ENCODE measurements around the gene SEMA6D. TPM values are rescaled to one million over a fixed set of nuclear protein-coding genes. Genes with fewer than 3 reads are reported as not detected.

Gene SEMA6D
- total and polyA plus RNA-seq, 2 experiments from 2014 or later = 77.6 to 90.6 TPM

DNA sequence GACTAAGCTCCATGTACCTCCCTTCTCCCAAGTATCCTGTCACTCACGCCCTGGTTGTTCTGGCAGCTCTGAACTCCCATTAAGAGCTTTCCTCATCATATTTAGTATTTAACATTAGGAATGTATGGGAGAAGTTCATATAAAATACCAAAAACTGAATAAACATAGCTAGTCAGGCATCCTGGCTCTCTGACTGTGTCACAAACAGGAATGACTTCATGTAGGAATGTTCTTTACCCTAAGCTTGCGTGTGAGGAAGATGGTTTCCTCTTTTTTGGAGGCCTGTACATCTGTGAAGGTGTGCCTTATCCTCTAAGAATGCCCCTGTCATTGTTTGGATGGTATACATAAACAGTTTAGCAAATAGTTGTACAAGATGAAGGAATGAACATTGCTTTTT is 38.6 kb downstream of the SEMA6D start:
- peaks cover 18% of the 10 kb centered on the region for H3K4me1 ChIP-seq (ENCODE audit: low read depth)
- peaks cover 13% of the 10 kb centered on the region for H3K36me3 ChIP-seq
- no peak overlapping the region for H3K4me3 ChIP-seq
- TF ChIP-seq, protein P1, sequence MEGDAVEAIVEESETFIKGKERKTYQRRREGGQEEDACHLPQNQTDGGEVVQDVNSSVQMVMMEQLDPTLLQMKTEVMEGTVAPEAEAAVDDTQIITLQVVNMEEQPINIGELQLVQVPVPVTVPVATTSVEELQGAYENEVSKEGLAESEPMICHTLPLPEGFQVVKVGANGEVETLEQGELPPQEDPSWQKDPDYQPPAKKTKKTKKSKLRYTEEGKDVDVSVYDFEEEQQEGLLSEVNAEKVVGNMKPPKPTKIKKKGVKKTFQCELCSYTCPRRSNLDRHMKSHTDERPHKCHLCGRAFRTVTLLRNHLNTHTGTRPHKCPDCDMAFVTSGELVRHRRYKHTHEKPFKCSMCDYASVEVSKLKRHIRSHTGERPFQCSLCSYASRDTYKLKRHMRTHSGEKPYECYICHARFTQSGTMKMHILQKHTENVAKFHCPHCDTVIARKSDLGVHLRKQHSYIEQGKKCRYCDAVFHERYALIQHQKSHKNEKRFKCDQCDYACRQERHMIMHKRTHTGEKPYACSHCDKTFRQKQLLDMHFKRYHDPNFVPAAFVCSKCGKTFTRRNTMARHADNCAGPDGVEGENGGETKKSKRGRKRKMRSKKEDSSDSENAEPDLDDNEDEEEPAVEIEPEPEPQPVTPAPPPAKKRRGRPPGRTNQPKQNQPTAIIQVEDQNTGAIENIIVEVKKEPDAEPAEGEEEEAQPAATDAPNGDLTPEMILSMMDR (IDR thresholded peaks at IDR 0.05; ENCODE audit: low read depth, low read length) = no peak
- H3K27ac ChIP-seq = no peak overlapping the region
- H3K9me3 ChIP-seq (ENCODE audit: low read depth) = no peaks in the 10 kb centered on the region
- no peaks in the 10 kb centered on the region for H3K27me3 ChIP-seq
- DNase-seq (ENCODE audit: low read depth in 1 of 2, low spot score in 1 of 2) = no peak

DNA sequence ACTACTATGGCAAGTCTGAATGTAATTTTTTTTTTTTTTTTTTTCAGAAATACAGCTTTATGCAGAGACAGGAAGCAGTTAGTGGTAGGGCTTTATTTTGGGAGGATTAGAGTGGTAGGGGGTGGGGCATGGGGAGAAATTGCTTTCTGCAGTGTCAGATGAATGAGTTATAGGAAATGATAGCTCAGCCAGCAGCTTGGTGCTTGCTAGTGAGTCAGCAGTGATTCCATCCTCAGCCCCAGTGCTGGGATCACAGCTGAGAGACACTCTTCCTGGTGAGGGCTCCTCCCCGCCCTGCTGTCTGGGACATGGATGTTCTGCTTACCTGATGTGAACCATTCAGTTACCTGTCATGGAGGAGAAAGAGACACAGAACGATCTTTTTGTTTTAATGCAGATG is 39.6 kb downstream of the SEMA6D start:
- Histone ChIP-seq H3K9me3 (ENCODE audit: low read depth) (no peaks in the 10 kb centered on the region), H3K36me3 (peaks cover 22% of the 10 kb centered on the region), H3K27me3 (no peaks in the 10 kb centered on the region), H3K4me3 (no peak overlapping the region), H3K4me1 (ENCODE audit: low read depth) (peaks cover 10% of the 10 kb centered on the region), H3K27ac (no peak overlapping the region)
- TF ChIP-seq, protein P1 (IDR thresholded peaks at IDR 0.05; ENCODE audit: low read depth, low read length) = no peak
- DNase-seq (ENCODE audit: low read depth in 1 of 2, low spot score in 1 of 2) = peak in 1 of 2 donors; percentile 66

DNA sequence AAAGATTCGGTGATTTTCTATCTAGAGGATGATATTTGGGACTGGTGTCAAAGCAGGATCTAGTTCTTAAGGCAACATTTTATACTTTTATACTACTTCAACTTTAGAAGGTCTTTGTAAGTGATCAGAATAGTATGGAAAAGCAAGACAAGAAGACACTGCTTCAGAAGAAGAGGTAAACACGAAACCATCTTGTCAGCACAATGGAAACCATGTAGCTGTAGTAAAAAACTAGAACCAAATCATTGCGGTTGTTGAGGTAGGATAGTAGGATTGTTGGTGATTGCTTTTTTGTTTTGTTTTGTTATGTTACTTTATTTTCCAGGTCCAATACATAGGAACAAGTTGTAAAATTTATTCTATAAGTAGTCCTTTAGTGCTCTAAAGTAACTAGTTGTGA is 40.0 kb downstream of the SEMA6D start:
- Histone ChIP-seq H3K4me3 (no peak overlapping the region), H3K27me3 (no peaks in the 10 kb centered on the region), H3K9me3 (ENCODE audit: low read depth) (no peaks in the 10 kb centered on the region), H3K36me3 (peaks cover 27% of the 10 kb centered on the region), H3K27ac (no peak overlapping the region), H3K4me1 (ENCODE audit: low read depth) (peaks cover 6% of the 10 kb centered on the region)
- no peak for DNase-seq (ENCODE audit: low read depth in 1 of 2, low spot score in 1 of 2)
- TF ChIP-seq, protein P1 (IDR thresholded peaks at IDR 0.05; ENCODE audit: low read depth, low read length) = no peak

GRCh38 chr15:47762621-47763020 is 45.3 kb downstream of the SEMA6D start:
- no peak for DNase-seq (ENCODE audit: low read depth in 1 of 2, low spot score in 1 of 2)
- Histone ChIP-seq H3K4me3 (no peak overlapping the region), H3K4me1 (ENCODE audit: low read depth) (peaks cover 5% of the 10 kb centered on the region), H3K27ac (no peak overlapping the region), H3K36me3 (peaks cover 73% of the 10 kb centered on the region), H3K9me3 (ENCODE audit: low read depth) (no peaks in the 10 kb centered on the region), H3K27me3 (no peaks in the 10 kb centered on the region)
- TF ChIP-seq, protein P1 (IDR thresholded peaks at IDR 0.05; ENCODE audit: low read depth, low read length) = no peak

DNA sequence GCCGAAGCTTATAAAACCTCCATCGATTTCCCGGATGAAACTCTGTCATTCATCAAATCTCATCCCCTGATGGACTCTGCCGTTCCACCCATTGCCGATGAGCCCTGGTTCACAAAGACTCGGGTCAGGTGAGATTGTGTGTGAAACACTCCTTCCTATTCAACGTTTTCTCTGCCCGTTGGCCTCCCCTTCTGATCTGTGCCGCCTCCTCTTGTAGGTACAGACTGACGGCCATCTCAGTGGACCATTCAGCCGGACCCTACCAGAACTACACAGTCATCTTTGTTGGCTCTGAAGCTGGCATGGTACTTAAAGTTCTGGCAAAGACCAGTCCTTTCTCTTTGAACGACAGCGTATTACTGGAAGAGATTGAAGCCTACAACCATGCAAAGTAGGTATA is 47.4 kb downstream of the SEMA6D start:
- DNase-seq (ENCODE audit: low read depth in 1 of 2, low spot score in 1 of 2) = no peak
- TF ChIP-seq, protein P1 (IDR thresholded peaks at IDR 0.05; ENCODE audit: low read depth, low read length) = no peak
- H3K36me3 ChIP-seq = peaks cover 85% of the 10 kb centered on the region

GRCh38 chr15:47766406-47766805 is 49.1 kb downstream of the SEMA6D start:
- Histone ChIP-seq H3K4me3 (no peak overlapping the region), H3K4me1 (ENCODE audit: low read depth) (peaks cover 31% of the 10 kb centered on the region), H3K9me3 (ENCODE audit: low read depth) (no peaks in the 10 kb centered on the region), H3K27me3 (no peaks in the 10 kb centered on the region), H3K36me3 (peaks cover 83% of the 10 kb centered on the region), H3K27ac (no peak overlapping the region)
- TF ChIP-seq, protein P1 (IDR thresholded peaks at IDR 0.05; ENCODE audit: low read depth, low read length) = no peak
- DNase-seq (ENCODE audit: low read depth in 1 of 2, low spot score in 1 of 2) = no peak

More for the DNA sequence above, 47.4 kb downstream of the SEMA6D start:
- Histone ChIP-seq H3K9me3 (ENCODE audit: low read depth) (no peaks in the 10 kb centered on the region), H3K4me3 (no peak overlapping the region), H3K4me1 (ENCODE audit: low read depth) (peaks cover 25% of the 10 kb centered on the region), H3K27me3 (no peaks in the 10 kb centered on the region), H3K27ac (no peak overlapping the region)

Measured in cardiac muscle cell (in vitro differentiated cells and primary cell).